OCI-M2 (cell line): Measurements from ENCODE around the gene PRDX2.
"Not testable (repeated sequence)": the region's sequence is repeated elsewhere in the genome, so short reads cannot be mapped to it uniquely, and the experiment has no call there.

Source experiments
- DNase-seq: peaks from one replicate; lab custom pipeline; 2025; ENCODE audit not compliant: unreplicated experiment; lab: John Stamatoyannopoulos, UW

PRDX2 gene

DNA sequence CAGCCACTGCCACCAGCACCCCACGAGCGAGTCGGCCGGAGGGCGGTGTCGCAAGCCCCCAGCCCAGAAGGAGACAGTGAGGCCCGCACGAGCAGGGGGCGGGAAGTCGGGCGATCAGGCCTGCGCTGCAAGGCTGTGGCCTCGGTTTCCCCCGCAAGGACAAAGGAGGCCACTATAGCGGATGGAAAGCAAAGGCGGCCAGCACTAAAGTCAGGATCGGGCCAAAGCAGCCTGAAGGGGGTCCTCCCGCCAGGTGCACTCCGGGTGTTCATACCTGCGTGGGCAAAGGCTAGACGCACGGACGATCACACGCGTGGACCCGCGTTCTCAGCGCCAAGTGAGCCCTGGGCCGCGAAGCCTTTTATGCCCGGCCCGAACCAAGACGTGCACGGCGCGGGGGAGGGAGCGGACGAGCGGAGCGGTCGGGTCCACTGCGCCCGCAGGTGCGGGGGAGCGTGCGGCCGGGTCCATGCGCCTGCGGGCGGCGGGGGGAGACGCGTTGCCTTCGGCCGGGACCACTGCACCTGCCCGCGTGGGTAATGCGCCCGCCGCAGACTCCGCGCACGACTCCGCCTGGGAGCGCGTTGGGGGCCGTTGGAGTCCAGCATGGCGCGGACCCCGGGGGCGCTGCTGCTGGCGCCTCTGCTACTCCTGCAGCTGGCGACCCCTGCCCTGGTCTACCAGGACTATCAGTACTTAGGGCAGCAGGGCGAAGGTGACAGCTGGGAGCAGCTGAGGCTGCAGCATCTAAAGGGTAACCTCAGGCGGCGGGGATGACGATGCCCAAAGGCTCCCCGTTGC lies at the start of gene PRDX2, which contains the start of gene THSD8:
TSS of gene PRDX2 (minus strand) at position 335 of the 801 bp plus-strand sequence. CDS start 539 bp downstream, outside the sequence.
TSS of gene THSD8 (plus strand) at position 604 of the 801 bp plus-strand sequence. CDS start at position 607, 3 bp downstream.
- DNase-seq, result no peak

GRCh38 chr19:12847159-12848139 lies 45.8 kb upstream of the PRDX2 start:
- no peak for DNase-seq

GRCh38 chr19:12846613-12847012 lies 45.0 kb upstream of the PRDX2 start:
- not testable (repeated sequence) for DNase-seq

- DNase-seq, result no peak
Measured at GRCh38 chr19:12843999-12844732, 42.6 kb upstream of the PRDX2 start.

GRCh38 chr19:12843328-12843727 lies 41.7 kb upstream of the PRDX2 start:
- DNase-seq, result no peak

GRCh38 chr19:12842511-12842910 lies 40.9 kb upstream of the PRDX2 start:
- DNase-seq, result no peak

GRCh38 chr19:12841094-12841493 lies 39.5 kb upstream of the PRDX2 start:
- DNase-seq, result no peak

DNA sequence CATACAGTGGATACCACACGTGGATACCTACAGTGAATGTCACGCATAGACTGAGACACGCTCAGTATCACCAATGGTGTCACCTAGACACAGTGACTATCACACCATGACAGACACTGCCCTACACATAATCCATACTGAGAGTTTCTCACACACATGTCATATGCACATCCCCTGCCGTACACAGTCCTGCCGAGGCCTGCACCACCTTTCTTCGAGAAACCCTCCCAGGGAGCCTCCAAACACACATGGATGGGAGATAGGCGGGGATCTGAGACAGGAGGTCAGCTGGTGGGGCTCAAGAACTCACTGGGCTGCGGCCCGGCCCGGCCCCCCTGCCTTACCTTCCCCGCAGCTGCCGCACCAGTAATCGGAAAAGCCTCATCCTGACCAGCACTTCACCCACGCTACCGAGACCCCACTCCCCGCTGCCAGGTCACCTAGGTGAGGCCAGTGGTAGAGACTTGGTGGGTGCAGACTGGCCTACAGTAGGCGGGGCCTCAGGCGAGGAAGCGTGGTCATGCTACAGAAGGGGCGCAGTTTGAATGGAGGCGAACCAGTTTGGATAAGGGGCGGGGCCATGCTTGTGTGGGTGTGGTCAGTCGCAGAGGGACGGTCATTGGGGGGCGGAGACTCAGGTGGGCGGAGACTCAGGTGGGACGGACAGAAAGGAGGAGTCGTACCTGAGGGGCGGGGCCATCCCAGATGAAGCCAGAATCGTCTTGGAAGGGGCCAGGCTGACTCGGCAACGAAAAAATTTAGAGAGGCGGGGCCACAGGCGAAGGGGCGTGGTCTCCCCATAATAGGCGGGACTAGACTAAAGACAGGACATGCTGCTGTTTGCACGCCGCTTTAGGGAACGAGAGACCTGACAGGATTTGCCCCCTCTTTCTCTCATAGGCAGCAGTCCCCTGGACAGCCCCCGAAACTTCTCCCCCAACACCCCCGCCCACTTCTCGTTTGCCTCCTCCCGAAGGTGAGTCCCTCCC lies 38.8 kb upstream of the PRDX2 start:
- no peak for DNase-seq

- DNase-seq, result no peak
Measured at GRCh38 chr19:12838886-12839756, 37.5 kb upstream of the PRDX2 start.

DNA sequence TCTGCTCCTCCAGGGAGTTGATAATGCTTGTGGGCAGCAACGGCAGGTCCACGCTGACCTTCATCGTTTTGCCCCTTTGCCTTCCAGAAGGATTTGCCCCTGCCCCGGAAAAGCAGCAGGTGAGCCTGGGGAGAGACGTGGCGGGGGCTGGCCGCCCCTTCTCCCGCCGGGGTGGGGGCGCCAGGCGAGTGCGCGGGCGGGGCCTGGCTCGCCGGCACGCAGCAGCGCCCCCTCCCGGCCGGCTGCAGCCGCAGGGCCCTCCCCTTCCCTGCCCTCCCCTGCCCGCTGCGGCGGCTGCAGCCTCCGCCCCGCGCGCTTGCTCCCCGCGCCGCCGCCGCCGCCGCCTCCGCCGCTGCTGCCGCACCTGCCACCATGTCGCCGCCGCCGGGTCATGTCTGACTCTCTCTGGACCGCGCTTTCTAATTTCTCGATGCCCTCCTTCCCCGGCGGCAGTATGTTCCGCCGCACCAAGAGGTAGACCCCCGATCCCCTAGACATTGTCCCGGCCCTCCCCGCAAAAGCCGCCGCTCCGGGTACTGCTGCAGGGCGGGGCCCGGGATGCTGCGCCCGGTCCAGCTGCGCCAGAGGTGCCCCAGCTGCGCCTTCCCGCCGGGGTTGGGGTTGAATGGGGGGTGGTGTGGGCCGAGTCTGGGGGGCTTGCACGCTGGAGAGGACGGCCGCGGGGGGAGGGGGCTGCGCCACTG lies 36.7 kb upstream of the PRDX2 start, which contains the start of gene MAST1:
TSS of gene MAST1 (plus strand) at position 334 of the 704 bp plus-strand sequence. CDS start at position 392, 58 bp downstream.
- no peak for DNase-seq

GRCh38 chr19:12837225-12837624 lies 35.6 kb upstream of the PRDX2 start:
- no peak for DNase-seq

DNA sequence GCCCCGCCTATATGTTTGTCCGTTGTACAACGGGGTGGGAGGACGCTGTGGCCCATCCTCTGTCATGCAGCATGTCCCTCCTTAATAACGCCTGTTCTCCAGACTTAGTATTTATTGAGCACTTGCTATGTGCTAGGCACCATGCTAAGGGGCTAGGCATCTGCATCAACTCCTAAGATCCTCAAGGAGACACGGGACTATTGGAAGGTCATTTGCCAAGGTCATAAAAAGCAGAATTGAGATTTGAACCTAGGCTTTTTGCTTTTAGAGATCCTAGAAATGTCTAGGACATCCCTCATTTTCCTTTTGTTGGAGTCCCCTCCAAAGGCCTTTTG lies 34.9 kb upstream of the PRDX2 start:
- no peak for DNase-seq

- DNase-seq, result no peak
Measured at GRCh38 chr19:12834976-12835757, 33.6 kb upstream of the PRDX2 start.

DNA sequence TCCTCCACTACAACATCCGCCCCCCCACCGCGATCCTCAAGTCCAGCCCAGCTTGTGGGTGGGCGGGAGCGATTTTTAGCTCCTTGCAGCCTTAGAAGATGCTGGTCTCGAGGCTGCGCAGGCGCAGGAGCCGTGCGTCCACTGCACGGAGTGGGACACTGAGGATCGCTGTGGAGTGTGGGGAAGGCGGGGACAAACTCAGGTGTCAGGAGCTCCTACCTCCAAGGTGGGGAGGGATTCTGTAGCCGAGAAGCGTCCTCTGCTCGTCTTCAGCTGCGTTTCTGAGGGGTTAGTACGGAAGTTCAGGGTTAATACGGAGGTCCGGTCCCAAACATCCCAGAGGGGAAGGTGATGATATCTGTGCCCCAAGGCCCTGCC lies 33.0 kb upstream of the PRDX2 start, which contains the start of gene RTBDN:
TSS of gene RTBDN (minus strand) at position 14 of the 378 bp plus-strand sequence. CDS start 4,600 bp downstream, outside the sequence.
- DNase-seq, result no peak

DNA sequence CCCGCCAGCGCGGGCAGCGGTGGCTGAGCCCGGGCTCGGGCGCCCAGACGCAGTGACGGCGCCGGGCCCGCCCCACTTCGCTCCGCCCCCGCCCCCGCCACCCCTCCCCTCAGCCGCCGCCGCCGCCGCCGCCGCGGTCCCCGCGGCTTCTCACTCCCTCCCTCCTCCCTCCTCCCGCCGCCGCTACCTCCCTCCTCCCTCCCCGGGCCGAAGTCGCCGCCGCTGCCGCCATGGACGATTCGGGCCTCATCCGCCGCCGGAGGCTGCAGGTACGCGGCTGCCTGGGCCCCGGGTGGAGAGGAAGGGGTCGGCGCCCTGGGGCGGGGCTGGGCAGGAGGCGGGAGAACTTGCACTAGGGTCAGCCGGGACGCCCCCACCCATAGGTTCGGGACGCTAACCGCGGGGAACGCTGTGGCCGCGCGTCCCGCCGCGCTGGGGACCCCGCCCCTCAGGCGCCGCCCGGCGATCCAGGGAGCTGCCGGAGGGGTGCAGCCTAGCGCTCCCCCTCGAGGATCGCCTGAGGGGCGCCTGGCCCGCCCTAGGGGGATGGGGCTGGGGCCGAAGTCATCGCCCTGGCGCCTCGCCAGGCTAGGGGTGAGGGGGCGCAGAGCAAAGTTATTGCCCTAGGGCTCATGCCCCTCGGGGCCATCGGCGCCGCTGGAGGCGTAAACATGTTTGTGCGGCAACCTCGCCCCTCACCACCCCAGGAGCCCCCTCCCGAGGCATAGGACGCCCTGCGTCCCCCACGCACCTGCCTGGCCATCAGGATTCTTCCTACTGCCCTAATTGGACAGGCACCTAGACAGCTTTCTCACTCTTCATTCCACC lies 32.4 kb upstream of the PRDX2 start:
- DNase-seq, result no peak

DNA sequence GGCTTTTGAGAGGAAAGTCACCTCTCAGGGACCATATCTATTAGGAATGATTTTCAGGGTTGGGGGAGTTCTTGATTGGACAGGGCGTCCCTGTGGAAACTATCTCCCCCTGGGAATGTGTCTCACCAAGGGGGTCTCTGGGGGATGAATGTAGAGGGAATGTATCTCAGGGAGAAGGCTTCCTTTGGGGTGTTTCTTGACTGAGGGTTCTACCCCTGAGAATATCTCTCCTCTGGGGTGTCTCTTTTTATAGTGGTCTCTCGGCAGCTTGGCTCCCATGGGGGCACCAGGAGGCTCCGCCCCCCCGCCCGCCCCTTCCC lies 31.8 kb upstream of the PRDX2 start:
- DNase-seq, result no peak

DNA sequence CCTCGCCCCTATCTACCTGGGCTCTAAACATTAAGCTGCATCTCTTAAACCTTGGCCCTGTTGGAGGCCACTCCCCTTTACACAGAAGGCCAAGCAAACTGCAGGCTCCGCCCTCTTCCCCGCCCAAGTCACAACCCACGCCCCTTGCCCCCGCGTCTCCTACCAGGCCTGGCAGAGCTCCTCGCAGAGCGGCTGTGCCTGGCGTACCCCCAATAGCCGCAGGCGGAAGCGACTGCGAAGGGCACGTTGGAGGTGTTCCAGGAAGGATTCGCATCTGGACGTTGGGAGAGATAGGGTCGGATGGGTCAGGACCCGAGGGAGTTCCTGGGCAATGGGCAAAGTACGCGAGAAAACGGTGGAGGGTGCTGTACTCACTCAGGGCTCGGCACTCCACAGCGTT lies 26.9 kb upstream of the PRDX2 start:
- DNase-seq, result no peak
